GM19467 (cell line): ENCODE measurements around the gene CCDC9.
"Not testable (repeated sequence)": the region's sequence is repeated elsewhere in the genome, so short reads cannot be mapped to it uniquely, and the experiment has no call there.

ENCODE experiments used
- ATAC-seq: cut with Tn5 transposase; IDR thresholded peaks from one replicate; pipeline ENCODE4 v1.9.1; 2021; ENCODE audit warnings: mild to moderate bottlenecking, moderate library complexity; ENCODE audit not compliant: unreplicated experiment

Gene CCDC9

DNA sequence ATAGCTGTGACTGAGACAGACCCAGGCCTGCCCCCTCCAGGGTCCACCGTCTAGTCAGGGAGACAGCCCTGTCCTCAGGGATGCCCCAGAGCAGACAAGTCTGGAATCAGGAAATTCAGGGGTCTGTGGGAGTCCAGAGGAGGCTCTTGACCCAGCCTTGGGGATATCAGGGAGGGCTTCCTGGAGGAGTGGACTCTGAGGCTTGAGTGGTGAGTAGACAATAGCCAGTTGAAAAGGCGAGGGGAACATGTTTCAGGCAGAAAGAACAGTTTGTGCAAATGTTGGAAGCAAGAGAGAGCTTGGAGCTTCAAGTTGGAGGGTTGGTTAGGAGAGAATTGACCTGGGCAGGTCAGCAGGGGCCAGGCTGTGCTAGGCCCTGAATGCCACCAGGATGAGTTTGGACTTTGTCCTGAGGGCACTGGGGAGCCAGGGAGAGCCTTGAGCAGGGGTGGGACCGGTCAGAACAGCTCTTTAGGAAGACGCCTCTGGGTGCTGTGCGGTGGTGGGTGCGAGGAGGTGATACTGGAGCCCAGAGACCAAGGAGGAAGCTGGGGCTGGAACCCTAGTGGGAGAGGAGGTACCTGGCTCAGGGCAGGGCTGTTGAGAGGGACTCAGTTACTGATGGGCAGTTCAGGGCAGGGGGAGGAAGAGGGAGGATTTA, 2.7 kb downstream of the CCDC9 start:
- no peak for ATAC-seq

DNA sequence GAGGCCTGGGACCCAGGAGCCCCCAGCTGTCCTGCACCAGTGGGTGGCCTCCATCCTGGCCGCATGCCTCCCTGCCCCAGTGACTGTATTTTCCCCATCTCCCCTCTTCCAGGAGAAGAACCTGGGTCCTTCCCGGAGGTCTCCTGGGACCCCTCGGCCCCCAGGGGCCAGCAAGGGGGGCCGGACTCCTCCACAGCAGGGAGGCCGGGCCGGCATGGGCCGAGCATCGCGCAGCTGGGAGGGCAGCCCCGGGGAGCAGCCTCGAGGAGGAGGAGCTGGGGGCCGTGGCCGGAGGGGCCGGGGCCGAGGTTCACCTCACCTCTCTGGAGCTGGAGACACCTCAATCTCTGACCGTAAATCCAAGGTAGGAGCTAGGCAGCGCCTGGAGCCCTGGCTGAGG, 4.2 kb downstream of the CCDC9 start:
- ATAC-seq, result no peak

DNA sequence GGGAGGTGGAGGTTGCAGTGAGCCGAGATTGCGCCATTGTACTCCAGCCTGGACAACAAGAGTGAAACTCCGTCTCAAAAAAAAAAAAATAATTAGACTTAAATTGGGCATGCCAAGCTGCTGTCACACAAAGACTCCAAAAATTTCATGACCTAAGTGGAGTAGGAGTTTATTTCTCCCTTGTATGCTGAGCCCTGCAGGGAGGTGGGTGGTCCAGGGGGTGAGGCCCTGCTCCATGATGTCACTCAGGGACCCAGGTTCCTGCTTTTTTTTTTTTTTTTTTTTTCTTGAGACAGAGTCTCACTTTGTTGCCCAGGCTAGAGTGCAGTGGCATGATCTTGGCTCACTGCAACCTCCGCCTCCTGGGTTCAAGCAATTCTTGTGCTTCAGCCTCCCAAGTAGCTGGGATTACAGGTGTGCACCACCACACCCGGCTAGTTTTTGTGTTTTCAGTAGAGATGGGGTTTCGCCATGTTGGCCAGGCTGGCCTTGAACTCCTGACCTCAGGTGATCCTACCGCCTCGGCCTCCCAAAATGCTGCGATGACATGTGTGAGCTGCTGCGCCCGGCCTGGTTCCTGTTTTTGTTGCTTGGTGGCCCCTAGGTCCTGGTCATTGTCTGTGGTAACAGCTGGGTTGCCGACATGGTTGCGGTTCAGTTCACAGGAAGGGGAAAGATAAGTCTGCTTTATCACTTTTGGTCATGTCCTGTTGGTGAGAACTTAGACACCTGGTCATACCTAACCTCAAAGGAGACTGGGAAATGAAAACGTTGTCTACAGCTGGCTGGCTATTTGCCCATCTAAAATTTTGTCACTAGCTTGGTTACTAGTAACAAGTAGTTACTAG, 5.8 kb downstream of the CCDC9 start:
- peak; percentile 43 for ATAC-seq

DNA sequence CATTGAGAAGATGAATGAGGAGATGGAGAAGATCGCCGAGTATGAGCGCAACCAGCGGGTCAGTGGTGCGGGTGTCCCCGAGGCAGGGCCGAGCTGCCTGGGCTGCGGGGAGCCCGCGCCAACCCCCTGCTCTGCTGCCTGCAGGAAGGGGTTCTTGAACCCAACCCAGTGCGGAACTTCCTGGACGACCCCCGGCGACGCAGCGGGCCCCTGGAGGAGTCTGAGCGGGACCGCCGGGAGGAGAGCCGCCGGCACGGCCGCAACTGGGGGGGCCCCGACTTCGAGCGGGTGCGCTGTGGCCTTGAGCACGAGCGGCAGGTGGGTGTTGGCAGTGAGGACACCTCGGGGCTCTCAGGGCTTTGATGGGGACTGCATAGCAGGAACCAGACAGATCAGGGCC, 8.3 kb downstream of the CCDC9 start:
- no peak for ATAC-seq

DNA sequence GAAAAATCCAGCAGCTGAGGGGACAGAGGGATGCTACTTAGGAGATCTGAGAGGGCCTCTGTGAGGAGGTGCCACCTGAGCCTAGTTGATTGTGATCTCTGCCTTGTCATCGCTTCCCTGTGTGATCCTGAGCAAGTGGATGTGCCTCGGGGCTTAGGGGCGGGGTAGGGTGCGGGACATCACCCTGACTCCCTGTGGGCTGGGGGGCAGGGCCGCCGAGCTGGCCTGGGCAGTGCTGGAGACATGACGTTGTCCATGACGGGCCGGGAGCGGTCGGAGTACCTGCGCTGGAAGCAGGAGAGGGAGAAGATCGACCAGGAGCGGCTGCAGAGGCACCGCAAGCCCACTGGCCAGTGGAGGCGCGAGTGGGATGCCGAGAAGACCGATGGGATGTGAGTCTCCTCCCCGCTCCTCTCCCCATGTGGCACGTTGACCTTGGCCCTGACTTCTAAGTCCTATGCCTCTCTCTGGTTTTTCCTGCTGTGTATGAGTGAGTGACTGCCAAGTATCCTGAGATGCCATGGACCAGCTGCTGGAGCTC, 10.1 kb downstream of the CCDC9 start:
- no peak for ATAC-seq

DNA sequence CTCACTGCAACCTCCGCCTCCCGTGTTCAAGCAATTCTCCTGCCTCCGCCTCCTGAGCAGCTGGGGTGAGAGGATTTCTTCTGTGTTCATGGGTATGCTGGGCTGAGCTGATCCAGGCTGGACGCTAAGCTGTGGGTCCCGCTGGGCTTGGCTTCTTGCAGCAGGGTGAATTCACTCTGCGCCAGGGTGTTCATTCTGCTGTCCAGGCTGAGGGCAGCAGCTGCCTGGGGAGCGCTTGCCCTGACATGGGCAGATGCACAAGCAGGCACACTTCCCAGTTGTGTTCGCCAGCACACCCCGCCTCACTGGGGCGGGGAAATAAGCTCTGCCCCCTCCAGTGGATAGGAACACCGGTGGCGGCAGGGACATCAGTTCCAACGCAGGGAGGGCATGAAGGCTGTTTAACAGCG, 11.0 kb downstream of the CCDC9 start:
- no peak for ATAC-seq

DNA sequence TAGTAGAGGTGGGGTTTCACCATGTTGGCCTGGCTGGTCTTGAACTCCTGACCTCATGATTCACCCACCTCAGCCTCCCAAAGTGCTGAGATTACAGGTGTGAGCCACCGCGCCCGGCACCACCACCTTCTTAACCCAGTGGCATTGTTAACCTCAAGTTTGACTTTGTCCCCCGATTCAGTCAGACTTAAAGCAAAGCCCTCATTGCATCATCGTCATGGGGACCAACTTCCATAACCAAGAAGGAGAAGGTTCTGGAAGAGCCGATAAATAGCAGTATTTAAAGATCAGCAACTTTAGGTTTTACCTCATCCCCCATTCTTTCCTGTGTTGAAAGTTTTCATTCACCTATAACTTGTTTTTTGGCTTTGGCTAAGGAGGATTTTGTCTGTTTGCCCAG, 11.7 kb downstream of the CCDC9 start:
- ATAC-seq, result no peak

DNA sequence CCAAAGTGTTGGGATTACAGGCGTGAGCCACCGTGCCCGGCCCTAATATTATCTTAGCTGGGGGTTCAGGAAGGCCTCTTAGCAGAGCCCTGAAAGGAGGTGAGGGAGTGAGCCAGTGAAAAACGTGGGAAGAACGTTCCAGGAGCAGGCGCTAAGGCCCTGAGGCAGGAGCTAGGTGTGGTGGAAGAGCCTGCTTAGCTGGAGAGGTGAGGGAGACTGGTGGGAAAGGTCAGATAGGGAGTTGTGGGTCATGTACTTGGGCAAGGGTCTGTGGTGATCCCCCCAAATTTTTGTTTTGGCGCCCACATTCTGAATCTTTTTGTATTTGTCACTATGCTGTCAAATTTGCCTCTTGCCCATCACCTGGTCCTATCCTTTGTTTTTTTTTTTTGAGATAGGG, 13.3 kb downstream of the CCDC9 start:
- ATAC-seq, result no peak

DNA sequence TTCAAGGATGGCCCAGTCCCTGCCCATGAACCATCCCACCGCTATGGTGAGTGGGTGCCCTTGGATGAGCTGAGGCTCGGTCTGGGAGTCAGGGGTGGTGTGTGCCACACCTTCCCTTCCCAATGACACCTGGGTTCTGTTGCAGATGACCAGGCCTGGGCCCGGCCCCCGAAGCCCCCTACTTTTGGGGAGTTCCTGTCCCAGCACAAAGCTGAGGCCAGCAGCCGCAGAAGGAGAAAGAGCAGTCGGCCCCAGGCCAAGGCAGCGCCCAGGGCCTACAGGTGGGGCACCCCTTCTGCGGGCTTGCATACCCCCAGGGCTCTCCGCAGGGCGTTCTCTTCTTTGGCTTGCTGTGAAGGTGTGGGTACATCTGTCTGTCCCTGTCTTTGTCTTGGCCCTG, 14.1 kb downstream of the CCDC9 start:
- no peak for ATAC-seq

DNA sequence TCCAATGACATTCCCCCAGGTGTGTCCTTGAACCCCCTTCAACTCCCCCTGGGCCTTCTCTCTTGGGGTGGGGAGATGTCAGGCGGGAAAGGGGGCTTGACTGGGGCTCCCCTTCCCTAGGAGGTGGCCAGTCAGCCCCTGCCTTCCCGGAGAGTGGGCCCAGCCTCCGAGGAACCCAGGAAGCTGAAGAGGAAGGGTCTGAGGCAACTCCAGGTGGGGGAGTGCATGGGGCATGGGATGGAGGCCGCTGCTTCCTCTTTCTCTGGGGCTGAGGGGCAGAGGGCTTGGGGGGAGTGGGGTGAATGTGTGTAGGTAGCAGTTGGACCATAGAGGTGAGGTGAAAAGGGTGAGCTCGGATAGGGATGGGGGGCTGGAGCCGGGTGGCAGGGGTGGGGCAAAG, 15.6 kb downstream of the CCDC9 start:
- no peak for ATAC-seq

DNA sequence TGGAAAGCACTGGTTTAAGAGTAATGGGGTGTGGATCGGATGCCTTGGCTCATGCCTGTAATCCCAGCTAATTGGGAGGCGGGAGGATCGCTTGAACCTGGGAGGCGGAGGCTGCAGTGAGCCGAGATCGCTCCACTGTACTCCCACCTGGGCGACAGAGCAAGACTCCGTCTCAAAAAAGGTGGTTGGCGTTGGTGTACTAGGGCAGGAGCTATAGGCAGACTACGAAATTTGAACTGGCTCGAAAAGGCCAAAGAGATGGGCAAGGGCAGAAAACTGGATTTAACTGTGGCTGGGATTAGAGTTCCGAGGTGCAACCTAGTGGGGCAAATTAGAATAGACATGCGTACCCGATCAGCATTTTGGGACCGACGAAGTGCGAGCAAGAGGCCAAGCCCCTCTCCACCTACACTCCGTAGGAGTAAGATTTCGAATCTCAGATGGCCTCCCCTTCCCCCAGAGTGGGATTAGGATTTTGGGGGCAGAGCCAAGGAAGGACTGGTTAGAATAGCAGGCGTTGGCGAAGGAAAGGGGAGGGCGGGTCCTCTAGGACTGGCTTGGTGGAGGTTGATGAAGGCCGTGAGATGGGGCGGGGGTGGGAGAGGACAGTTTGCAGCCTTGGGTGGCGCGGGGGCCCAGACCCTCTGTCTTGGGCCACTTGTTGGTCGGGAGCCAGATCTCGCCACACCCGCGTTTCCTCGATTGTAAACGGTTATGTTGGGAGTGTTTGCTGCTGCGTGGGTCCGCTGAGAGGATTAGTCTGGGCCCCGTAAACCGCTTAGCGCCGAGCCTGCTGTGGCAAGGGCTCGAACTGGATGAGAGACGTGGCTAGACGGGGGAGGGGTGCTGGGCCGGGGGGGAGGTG, 16.4 kb downstream of the CCDC9 start:
- ATAC-seq, result no peak

DNA sequence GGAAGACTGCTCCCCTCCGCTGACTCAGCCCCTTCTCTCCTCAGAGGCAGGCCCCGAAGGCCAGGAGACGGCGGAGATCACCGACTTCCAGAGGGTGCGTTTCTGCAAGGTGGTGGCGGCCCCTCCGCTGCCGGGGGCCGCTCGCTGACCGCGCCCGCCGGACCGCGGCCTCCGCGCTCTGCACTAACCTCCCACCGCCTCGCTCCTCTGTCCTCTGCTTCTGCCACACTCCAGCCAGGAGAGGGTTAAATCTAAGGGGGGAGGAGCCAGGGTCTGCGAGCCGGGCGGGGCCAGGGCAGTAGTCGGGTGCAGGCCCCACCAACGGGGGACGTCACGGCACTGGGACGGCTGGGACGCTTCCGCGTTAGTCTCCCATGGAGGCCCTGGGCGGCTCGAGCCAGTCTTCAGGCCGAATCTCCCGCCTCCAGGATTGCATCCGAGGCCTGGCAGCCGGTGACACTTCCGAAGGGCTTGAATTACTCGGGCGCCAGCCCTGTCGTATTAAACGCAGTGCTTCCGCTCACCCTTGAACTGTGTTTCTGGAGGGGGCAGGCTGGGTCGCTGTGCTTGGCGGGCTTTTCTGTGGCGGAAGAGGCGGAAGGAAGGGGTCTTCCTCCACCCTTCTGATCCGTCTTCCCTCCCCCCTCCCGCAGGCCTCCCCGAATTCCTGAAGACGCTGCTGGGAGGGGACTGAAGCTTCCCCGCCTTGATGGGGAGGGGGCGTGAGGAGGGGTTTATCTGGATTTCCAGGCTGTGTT, 17.2 kb downstream of the CCDC9 start:
- ATAC-seq, result no peak

DNA sequence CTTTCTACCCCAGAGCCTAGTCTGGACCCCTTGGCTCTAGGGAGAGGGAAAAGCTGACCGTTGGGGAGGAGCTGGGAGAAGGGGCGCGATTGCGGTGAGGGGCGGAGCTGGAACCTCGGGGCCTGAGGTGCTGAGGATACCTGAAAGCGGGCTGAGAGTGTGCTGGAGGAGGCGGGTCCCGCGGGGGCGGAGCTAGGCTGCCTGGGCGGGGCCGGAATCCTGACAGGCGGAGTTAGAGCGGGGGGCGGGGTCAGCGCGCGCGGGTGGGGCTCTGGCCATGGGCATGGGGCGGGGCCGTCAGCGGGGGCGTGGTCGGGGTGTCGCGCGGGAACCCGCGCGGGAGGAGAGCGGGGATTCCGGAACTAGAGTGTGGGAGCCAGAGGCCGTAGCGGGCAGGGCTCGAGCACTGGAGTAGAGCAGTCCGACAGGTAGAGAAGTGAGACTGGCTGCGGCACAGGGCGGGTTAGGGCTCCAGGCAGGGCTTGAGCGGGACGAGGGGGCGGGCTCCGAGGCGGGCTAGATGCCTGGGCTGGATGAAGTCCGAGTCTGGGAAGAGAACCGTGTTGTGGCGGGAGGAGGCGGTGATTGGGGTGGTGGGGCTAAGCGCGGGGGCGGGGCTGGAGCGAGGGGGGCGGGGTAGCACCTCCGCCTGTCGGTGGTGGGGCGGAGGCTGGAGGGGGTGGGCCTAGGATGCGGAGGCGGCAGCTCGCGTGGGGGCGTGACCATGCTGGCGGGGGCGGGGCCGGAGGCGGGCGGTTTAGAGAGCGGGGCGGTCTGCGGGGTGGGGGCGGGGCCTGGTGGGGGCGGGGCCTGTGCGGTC, 18.0 kb downstream of the CCDC9 start, which contains the start of gene INAFM1:
INAFM1 (plus strand) TSS at position 815 of the 820 bp plus-strand sequence. CDS start 35 bp downstream, outside the sequence.
- ATAC-seq, result peak; percentile 48

DNA sequence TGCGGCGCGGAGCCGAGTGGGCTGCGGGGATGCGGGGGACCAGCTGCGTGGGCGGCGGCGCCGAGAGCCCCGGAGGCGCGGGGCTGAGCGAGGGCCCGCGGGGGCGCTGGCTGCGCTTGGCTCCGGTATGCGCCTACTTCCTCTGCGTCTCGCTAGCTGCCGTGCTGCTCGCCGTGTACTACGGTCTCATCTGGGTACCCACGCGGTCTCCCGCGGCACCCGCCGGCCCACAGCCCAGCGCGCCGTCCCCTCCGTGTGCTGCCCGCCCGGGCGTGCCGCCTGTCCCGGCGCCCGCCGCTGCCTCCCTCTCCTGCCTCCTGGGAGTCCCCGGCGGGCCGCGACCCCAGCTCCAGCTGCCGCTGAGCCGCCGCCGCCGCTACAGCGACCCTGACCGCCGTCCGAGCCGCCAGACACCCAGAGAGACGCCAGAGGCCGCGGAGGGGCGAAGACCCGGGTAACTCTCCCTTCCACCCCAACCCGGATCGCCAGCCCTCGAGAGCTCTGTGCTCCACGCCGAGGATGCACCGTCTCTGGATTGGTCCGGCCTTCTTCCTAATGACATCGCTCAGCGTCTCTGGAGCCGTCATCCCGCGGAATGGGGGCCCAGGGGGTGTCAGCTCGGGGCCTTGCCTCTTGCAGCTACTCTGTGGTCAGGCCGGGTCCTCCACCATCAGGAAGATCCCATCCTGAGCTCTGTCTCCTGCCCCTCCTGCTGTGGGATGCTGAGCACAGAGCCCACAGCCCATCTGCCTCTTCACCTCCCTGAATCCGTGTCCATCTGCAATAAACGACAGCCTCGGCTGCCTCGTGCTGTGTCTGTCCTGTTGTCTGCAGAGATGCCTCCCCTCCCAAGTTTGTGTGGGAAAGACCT, 18.8 kb downstream of the CCDC9 start:
- ATAC-seq, result peak; percentile 17

DNA sequence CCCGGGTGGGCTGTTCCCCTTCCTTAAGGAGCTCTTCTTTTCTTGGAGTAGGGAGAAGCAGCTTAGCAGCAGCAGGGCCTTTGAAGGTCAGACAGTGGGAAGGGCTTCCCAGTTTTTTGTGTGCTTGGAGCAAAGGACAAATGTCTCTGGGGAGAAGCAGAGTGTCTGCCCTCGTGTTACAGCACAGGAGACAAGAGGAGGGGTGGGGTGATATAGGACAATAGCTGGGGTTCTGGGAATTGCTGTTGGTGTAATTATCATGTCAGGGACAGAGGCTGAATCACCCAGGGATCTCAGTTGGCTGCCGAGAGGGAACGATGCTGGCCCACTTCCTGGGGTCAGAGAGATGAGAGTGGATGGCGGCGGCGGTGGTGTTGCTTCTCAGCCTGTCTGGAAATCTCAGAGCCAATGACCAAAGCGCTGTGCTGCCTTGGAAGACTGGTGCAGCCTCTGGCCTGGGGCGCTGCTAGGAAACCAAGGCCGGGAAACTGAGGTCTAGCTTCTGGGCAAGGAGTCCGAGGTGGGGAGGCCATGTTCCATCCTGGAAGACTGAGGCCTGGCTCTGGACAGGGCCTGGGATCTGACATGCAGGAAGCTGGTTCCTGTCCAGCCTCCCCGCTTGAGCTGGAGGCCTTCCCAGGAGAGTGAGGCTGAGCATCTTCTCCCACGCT, 19.6 kb downstream of the CCDC9 start:
- ATAC-seq, result no peak

DNA sequence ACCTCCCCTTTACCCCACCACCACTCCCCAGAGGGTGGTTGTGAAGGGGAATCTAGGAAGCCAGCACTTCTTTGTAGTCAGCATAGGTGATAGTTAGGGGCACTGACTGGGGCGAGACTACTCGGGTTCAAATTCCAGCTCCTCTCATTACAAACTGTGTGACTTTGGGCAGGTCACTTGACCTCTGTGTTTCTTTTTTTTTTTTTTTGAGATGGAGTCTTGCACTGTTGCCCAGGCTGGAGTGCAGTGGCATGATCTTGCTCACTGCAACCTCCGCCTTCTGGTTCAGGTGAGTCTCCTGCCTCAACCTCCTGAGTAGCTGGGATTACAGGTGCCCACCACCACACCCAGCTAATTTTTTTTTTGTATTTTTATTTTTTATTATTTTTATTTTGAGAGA, 20.2 kb downstream of the CCDC9 start:
- ATAC-seq, result not testable (repeated sequence)

DNA sequence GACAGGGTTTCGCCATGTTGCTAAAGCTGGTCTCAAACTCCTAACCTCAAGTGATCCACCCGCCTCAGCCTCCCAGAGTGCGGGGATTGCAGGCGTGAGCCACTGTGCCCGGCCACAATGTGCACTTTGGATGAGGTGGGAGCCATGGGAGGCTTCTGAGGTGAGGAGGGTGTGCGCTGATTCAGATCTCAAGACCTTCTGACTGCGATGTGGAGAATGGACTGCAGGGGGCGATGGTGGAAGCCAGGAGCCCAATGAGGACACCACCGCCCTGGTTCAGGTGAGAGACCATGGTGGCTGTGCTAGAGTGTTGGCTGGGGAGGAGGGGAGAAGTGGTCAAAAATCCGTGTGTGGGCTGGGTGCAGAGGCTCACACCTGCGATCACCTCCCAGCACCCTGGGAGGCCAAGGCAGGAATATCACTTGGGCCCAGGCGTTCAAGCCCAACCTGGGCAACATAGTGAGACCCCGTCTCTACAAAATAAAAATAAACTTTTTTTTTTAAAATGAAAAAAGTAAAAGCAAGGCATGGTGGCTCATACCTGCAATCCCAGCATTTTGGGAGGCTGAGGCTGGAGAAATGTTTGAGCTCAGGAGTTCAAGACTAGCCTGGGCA, 24.0 kb downstream of the CCDC9 start:
- ATAC-seq, result no peak
